CD4-positive, alpha-beta T cell treated with Interleukin-21 for 1 hour (primary cell): Measurements from ENCODE around the gene HAPSTR1.
A peak's percentile ranks its signal among the peaks of the same experiment; 100 is the strongest.

Source experiments
- DNase-seq: peaks from one replicate; pipeline ENCODE4 v3.0.0-alpha.2; 2020

The HAPSTR1 gene

GRCh38 chr16:9097266-9098219 lies 6.1 kb downstream of the HAPSTR1 start:
- DNase-seq: no peak

- no peak for DNase-seq
Measured at GRCh38 chr16:9098377-9099090, 7.1 kb downstream of the HAPSTR1 start.

GRCh38 chr16:9099131-9099625 lies 7.7 kb downstream of the HAPSTR1 start:
- no peak for DNase-seq

GRCh38 chr16:9102379-9102778 lies 10.9 kb downstream of the HAPSTR1 start:
- DNase-seq: no peak

- DNase-seq: peak; percentile 48
Measured at GRCh38 chr16:9102943-9103342, 11.5 kb downstream of the HAPSTR1 start.

GRCh38 chr16:9103546-9103945 lies 12.1 kb downstream of the HAPSTR1 start:
- no peak for DNase-seq

- DNase-seq: no peak
Measured at GRCh38 chr16:9105189-9105588, 13.7 kb downstream of the HAPSTR1 start.

GRCh38 chr16:9107025-9107970 lies 15.9 kb downstream of the HAPSTR1 start:
- DNase-seq: no peak

- no peak for DNase-seq
Measured at GRCh38 chr16:9109255-9109654, 17.8 kb downstream of the HAPSTR1 start.

GRCh38 chr16:9112166-9112843 lies 20.9 kb downstream of the HAPSTR1 start:
- DNase-seq: no peak

GRCh38 chr16:9112844-9113186 lies 21.4 kb downstream of the HAPSTR1 start:
- no peak for DNase-seq

- DNase-seq: no peak
Measured at GRCh38 chr16:9113707-9114106, 22.3 kb downstream of the HAPSTR1 start.

- no peak for DNase-seq
Measured at GRCh38 chr16:9114112-9114511, 22.7 kb downstream of the HAPSTR1 start.

- no peak for DNase-seq
Measured at GRCh38 chr16:9114842-9115241, 23.4 kb downstream of the HAPSTR1 start.

GRCh38 chr16:9115277-9115676 lies 23.8 kb downstream of the HAPSTR1 start:
- DNase-seq: no peak

GRCh38 chr16:9116141-9116540 lies 24.7 kb downstream of the HAPSTR1 start:
- DNase-seq: no peak

GRCh38 chr16:9118170-9118569 lies 26.7 kb downstream of the HAPSTR1 start:
- no peak for DNase-seq

GRCh38 chr16:9119795-9120194 lies 28.4 kb downstream of the HAPSTR1 start:
- DNase-seq: no peak

- no peak for DNase-seq
Measured at GRCh38 chr16:9122342-9122741, 30.9 kb downstream of the HAPSTR1 start.

GRCh38 chr16:9122969-9123368 lies 31.5 kb downstream of the HAPSTR1 start:
- DNase-seq: no peak

GRCh38 chr16:9123401-9123800 lies 32.0 kb downstream of the HAPSTR1 start:
- no peak for DNase-seq

- no peak for DNase-seq
Measured at GRCh38 chr16:9123871-9124270, 32.4 kb downstream of the HAPSTR1 start.
